ENCODE data around the gene LRFN3. TPM values are rescaled to one million over a fixed set of nuclear protein-coding genes. Genes with fewer than 3 reads are reported as not detected.
A peak's percentile ranks its signal among the peaks of the same experiment; 100 is the strongest.

The LRFN3 gene
- total and polyA plus RNA-seq, 4 donors, result 0.89 to 8.4 (median 2.1) TPM

DNA sequence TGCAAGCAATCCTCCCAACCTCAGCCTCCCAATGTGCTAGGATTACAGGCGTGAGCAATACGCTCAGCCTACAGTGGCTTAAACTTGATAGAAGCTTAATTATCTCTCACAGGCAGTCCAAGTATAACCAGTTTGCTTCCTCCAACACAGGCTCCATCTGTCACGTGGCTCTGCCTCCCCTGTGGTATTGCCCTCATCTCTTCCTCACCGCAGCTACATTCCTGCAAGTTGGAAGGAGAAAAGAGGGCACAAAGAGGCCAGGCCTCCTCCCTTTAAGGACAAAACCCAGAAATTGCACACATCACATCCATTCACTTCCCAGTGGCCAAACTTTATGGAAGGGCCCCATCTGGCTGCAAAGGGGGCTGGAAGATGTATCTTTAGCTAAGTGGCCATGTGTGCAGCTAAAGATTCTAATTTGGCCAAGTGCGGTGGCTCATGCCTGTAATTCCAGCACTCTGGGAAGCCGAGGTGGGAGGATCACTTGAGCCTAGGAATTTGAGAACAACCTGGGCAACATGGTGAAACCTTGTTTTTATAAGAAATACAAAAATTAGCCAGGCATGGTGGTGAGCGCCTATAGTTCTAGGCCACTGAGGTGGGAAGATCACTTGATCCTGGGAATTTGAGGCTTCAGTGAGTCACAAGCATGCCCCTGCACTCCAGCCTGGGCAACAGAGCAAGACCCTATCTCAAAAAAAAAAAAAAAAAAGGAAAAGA, 55.7 kb downstream of the LRFN3 start:
- H3K4me3 ChIP-seq (ENCODE audit: low read depth in 1 of 3, low read length in 3 of 3), result no peak overlapping the region
- H3K9me3 ChIP-seq (ENCODE audit: control insufficient read depth in 4 of 4, low read length in 3 of 4), result no peaks in the 10 kb centered on the region
- H3K36me3 ChIP-seq (ENCODE audit: control insufficient read depth in 4 of 4, insufficient read depth in 3 of 4, low read depth in 1 of 4, low read length in 3 of 4), result no peaks in the 10 kb centered on the region
- H3K9ac ChIP-seq (ENCODE audit: low read depth in 1 of 2, low read length in 2 of 2), result no peak overlapping the region
- H3K27ac ChIP-seq (ENCODE audit: low read depth in 1 of 2, low read length in 2 of 2), result no peak overlapping the region
- no peak for TF ChIP-seq HNF4A (conservative IDR thresholded peaks at IDR 0.05)
- TF ChIP-seq JUND (IDR thresholded peaks at IDR 0.05), result no peak
- no peak for TF ChIP-seq HNF4G (IDR thresholded peaks at IDR 0.05)
- TF ChIP-seq, protein P1, sequence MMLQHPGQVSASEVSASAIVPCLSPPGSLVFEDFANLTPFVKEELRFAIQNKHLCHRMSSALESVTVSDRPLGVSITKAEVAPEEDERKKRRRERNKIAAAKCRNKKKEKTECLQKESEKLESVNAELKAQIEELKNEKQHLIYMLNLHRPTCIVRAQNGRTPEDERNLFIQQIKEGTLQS (IDR thresholded peaks at IDR 0.05), result no peak
- no peak for TF ChIP-seq FOXA2 (IDR thresholded peaks at IDR 0.05)
- TF ChIP-seq GABPA (IDR thresholded peaks at IDR 0.05 in 1 of 2, conservative IDR thresholded peaks at IDR 0.05 in 1 of 2), result no peak
- TF ChIP-seq RAD21 (IDR thresholded peaks at IDR 0.05), result no peak
- no peaks in the 10 kb centered on the region for H3K27me3 ChIP-seq (ENCODE audit: control insufficient read depth in 4 of 4, insufficient read depth in 4 of 4, low read length in 3 of 4)
- 90% methylated on average over 7 of the region's 7 CpGs for WGBS
- DNase-seq (ENCODE audit: low spot score), result no peak
- peaks cover 10 to 18% (median 14%) of the 10 kb centered on the region in 4 donors for H3K4me1 ChIP-seq (ENCODE audit: control insufficient read depth in 4 of 4, insufficient read depth in 4 of 4, low read length in 3 of 4)

- H3K27ac ChIP-seq (ENCODE audit: low read depth in 1 of 2, low read length in 2 of 2), result no peak overlapping the region
- H3K9me3 ChIP-seq (ENCODE audit: control insufficient read depth in 4 of 4, low read length in 3 of 4), result no peaks in the 10 kb centered on the region
- no peak overlapping the region for H3K9ac ChIP-seq (ENCODE audit: low read depth in 1 of 2, low read length in 2 of 2)
- peaks cover 0 to 5% (median 2%) of the 10 kb centered on the region in 4 donors for H3K36me3 ChIP-seq (ENCODE audit: control insufficient read depth in 4 of 4, insufficient read depth in 3 of 4, low read depth in 1 of 4, low read length in 3 of 4)
- H3K4me1 ChIP-seq (ENCODE audit: control insufficient read depth in 4 of 4, insufficient read depth in 4 of 4, low read length in 3 of 4), result peaks cover 7 to 19% (median 14%) of the 10 kb centered on the region in 4 donors
- DNase-seq (ENCODE audit: low spot score), result no peak
- no peaks in the 10 kb centered on the region for H3K27me3 ChIP-seq (ENCODE audit: control insufficient read depth in 4 of 4, insufficient read depth in 4 of 4, low read length in 3 of 4)
- WGBS, result 94% methylated on average over 8 of the region's 8 CpGs
- TF ChIP-seq FOXA1 (IDR thresholded peaks at IDR 0.05) (no peak), NR2F2 (IDR thresholded peaks at IDR 0.05) (no peak), RAD21 (IDR thresholded peaks at IDR 0.05) (no peak), SP1 (IDR thresholded peaks at IDR 0.05) (no peak), TAF1 (conservative IDR thresholded peaks at IDR 0.05) (no peak), FOXA2 (IDR thresholded peaks at IDR 0.05) (no peak)
- TF ChIP-seq, protein P1 (IDR thresholded peaks at IDR 0.05), result no peak
- H3K4me3 ChIP-seq (ENCODE audit: low read depth in 1 of 3, low read length in 3 of 3), result no peak overlapping the region
Observed at GRCh38 chr19:35992907-35993765, 57.0 kb downstream of the LRFN3 start.

GRCh38 chr19:35993923-35994598, 57.9 kb downstream of the LRFN3 start:
- peak; percentile 40 for DNase-seq (ENCODE audit: low spot score)
- Histone ChIP-seq H3K4me3 (ENCODE audit: low read depth in 1 of 3, low read length in 3 of 3) (peak overlapping the region in 1 of 3 donors; percentile 83), H3K9me3 (ENCODE audit: control insufficient read depth in 4 of 4, low read length in 3 of 4) (no peaks in the 10 kb centered on the region), H3K27me3 (ENCODE audit: control insufficient read depth in 4 of 4, insufficient read depth in 4 of 4, low read length in 3 of 4) (no peaks in the 10 kb centered on the region), H3K27ac (ENCODE audit: low read depth in 1 of 2, low read length in 2 of 2) (no peak overlapping the region), H3K4me1 (ENCODE audit: control insufficient read depth in 4 of 4, insufficient read depth in 4 of 4, low read length in 3 of 4) (peaks cover 12 to 23% (median 18%) of the 10 kb centered on the region in 4 donors), H3K36me3 (ENCODE audit: control insufficient read depth in 4 of 4, insufficient read depth in 3 of 4, low read depth in 1 of 4, low read length in 3 of 4) (peaks cover 0 to 5% (median 2%) of the 10 kb centered on the region in 4 donors), H3K9ac (ENCODE audit: low read depth in 1 of 2, low read length in 2 of 2) (no peak overlapping the region)
- TF ChIP-seq HNF4A (conservative IDR thresholded peaks at IDR 0.05) (peak; percentile 64 to 69), HNF4G (IDR thresholded peaks at IDR 0.05) (no peak)
- TF ChIP-seq, protein P2, sequence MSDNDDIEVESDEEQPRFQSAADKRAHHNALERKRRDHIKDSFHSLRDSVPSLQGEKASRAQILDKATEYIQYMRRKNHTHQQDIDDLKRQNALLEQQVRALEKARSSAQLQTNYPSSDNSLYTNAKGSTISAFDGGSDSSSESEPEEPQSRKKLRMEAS (IDR thresholded peaks at IDR 0.05), result no peak
- 45% methylated on average over 49 of the region's 49 CpGs for WGBS

Small RNA genes within 50 kb of the gene (small RNA-seq; reads per million reads assigned to genes)
- not detected for gene AF038458.1

Other genes starting within 250 kb of the LRFN3 start
- gene ZBTB32, start 231.8 kb upstream of the LRFN3 start, total RNA-seq, result not detected
- under 1 TPM in 1 of 2 donors, not detected in 1; 0.47 TPM for gene ZBTB32, start 231.8 kb upstream of the LRFN3 start, polyA plus RNA-seq
- 10 to 100 TPM in 1 of 2 donors, 1 to 10 TPM in 1; 6.3 to 12.1 TPM for gene KMT2B, start 218.4 kb upstream of the LRFN3 start, total RNA-seq
- 10 to 100 TPM in 1 of 2 donors, 1 to 10 TPM in 1; 3.7 to 10.3 TPM for gene KMT2B, start 218.4 kb upstream of the LRFN3 start, polyA plus RNA-seq
- 10 to 100 TPM in 1 of 2 donors, 1 to 10 TPM in 1; 7.0 to 11.2 TPM for gene IGFLR1, start 193.9 kb upstream of the LRFN3 start, total RNA-seq
- 10 to 100 TPM; 51.1 to 59.7 TPM for gene IGFLR1, start 193.9 kb upstream of the LRFN3 start, polyA plus RNA-seq
- 10 to 100 TPM in 1 of 2 donors, 1 to 10 TPM in 1; 4.5 to 14.8 TPM for gene U2AF1L4, start 191.0 kb upstream of the LRFN3 start, total RNA-seq
- gene U2AF1L4, start 191.0 kb upstream of the LRFN3 start, polyA plus RNA-seq, result 10 to 100 TPM; 12.0 to 36.5 TPM
- gene PSENEN, start 190.7 kb upstream of the LRFN3 start, total RNA-seq, result 1 to 10 TPM; 7.4 to 7.7 TPM
- gene PSENEN, start 190.7 kb upstream of the LRFN3 start, polyA plus RNA-seq, result 10 to 100 TPM; 33.8 to 58.1 TPM
- 1 to 10 TPM; 2.6 to 7.0 TPM for gene LIN37, start 187.8 kb upstream of the LRFN3 start, total RNA-seq
- 1 to 10 TPM; 5.8 to 6.3 TPM for gene LIN37, start 187.8 kb upstream of the LRFN3 start, polyA plus RNA-seq
- 1 to 10 TPM; 2.7 to 4.4 TPM for gene HSPB6, start 179.3 kb upstream of the LRFN3 start, total RNA-seq
- gene HSPB6, start 179.3 kb upstream of the LRFN3 start, polyA plus RNA-seq, result 10 to 100 TPM in 1 of 2 donors, 1 to 10 TPM in 1; 6.9 to 17.7 TPM
- gene PROSER3, start 178.2 kb upstream of the LRFN3 start, total RNA-seq, result 1 to 10 TPM; 2.1 to 4.5 TPM
- gene PROSER3, start 178.2 kb upstream of the LRFN3 start, polyA plus RNA-seq, result 1 to 10 TPM; 2.4 to 3.1 TPM
- gene ARHGAP33, start 160.8 kb upstream of the LRFN3 start, total RNA-seq, result 10 to 100 TPM in 1 of 2 donors, 1 to 10 TPM in 1; 2.0 to 10.1 TPM
- 1 to 10 TPM in 1 of 2 donors, under 1 TPM in 1; 0.85 to 1.6 TPM for gene ARHGAP33, start 160.8 kb upstream of the LRFN3 start, polyA plus RNA-seq
- gene PRODH2, start 123.5 kb upstream of the LRFN3 start, total RNA-seq, result 100 to 1,000 TPM in 1 of 2 donors, 10 to 100 TPM in 1; 56.4 to 116 TPM
- 100 to 1,000 TPM; 112 to 156 TPM for gene PRODH2, start 123.5 kb upstream of the LRFN3 start, polyA plus RNA-seq
- gene NPHS1, start 83.9 kb upstream of the LRFN3 start, total RNA-seq, result under 1 TPM in 1 of 2 donors, not detected in 1; under 0.01 TPM
- gene NPHS1, start 83.9 kb upstream of the LRFN3 start, polyA plus RNA-seq, result not detected
- not detected for gene KIRREL2, start 79.5 kb upstream of the LRFN3 start, total RNA-seq
- not detected for gene KIRREL2, start 79.5 kb upstream of the LRFN3 start, polyA plus RNA-seq
- gene APLP1, start 67.8 kb upstream of the LRFN3 start, total RNA-seq, result under 1 TPM in 1 of 2 donors, not detected in 1; 0.08 TPM
- gene APLP1, start 67.8 kb upstream of the LRFN3 start, polyA plus RNA-seq, result under 1 TPM; 0.16 to 0.51 TPM
- gene NFKBID, start 35.8 kb upstream of the LRFN3 start, total RNA-seq, result 1 to 10 TPM; 1.3 to 2.4 TPM
- 1 to 10 TPM in 1 of 2 donors, under 1 TPM in 1; 0.66 to 1.2 TPM for gene NFKBID, start 35.8 kb upstream of the LRFN3 start, polyA plus RNA-seq
- gene HCST, start 33.8 kb upstream of the LRFN3 start, total RNA-seq, result 1 to 10 TPM; 2.0 to 3.1 TPM
- 10 to 100 TPM in 1 of 2 donors, 1 to 10 TPM in 1; 4.6 to 13.3 TPM for gene HCST, start 33.8 kb upstream of the LRFN3 start, polyA plus RNA-seq
- gene TYROBP, start 28.1 kb upstream of the LRFN3 start, total RNA-seq, result 10 to 100 TPM; 26.8 to 37.6 TPM
- gene TYROBP, start 28.1 kb upstream of the LRFN3 start, polyA plus RNA-seq, result 10 to 100 TPM; 43.8 to 89.6 TPM
- gene SDHAF1, start 58.8 kb downstream of the LRFN3 start, total RNA-seq, result 10 to 100 TPM in 1 of 2 donors, 1 to 10 TPM in 1; 8.4 to 28.4 TPM
- 10 to 100 TPM; 16.0 to 21.7 TPM for gene SDHAF1, start 58.8 kb downstream of the LRFN3 start, polyA plus RNA-seq
- 1 to 10 TPM; 1.8 to 4.4 TPM for gene SYNE4, start 72.4 kb downstream of the LRFN3 start, total RNA-seq
- 1 to 10 TPM; 4.3 to 5.7 TPM for gene SYNE4, start 72.4 kb downstream of the LRFN3 start, polyA plus RNA-seq
- 1 to 10 TPM; 6.3 to 8.3 TPM for gene ALKBH6, start 77.8 kb downstream of the LRFN3 start, total RNA-seq
- 10 to 100 TPM in 1 of 2 donors, 1 to 10 TPM in 1; 9.3 to 11.8 TPM for gene ALKBH6, start 77.8 kb downstream of the LRFN3 start, polyA plus RNA-seq
- 1 to 10 TPM in 1 of 2 donors, under 1 TPM in 1; 0.59 to 1.5 TPM for gene CLIP3, start 96.5 kb downstream of the LRFN3 start, total RNA-seq
- gene CLIP3, start 96.5 kb downstream of the LRFN3 start, polyA plus RNA-seq, result under 1 TPM; 0.78 to 0.82 TPM
- gene THAP8, start 117.9 kb downstream of the LRFN3 start, total RNA-seq, result 1 to 10 TPM; 1.8 to 2.3 TPM
- gene THAP8, start 117.9 kb downstream of the LRFN3 start, polyA plus RNA-seq, result 1 to 10 TPM; 4.2 to 4.4 TPM
- gene WDR62, start 118.5 kb downstream of the LRFN3 start, total RNA-seq, result 1 to 10 TPM in 1 of 2 donors, under 1 TPM in 1; 0.59 to 6.6 TPM
- under 1 TPM; 0.26 to 0.83 TPM for gene WDR62, start 118.5 kb downstream of the LRFN3 start, polyA plus RNA-seq
- gene OVOL3, start 174.8 kb downstream of the LRFN3 start, total RNA-seq, result not detected
- gene OVOL3, start 174.8 kb downstream of the LRFN3 start, polyA plus RNA-seq, result not detected
- 10 to 100 TPM; 11.4 to 82.1 TPM for gene POLR2I, start 178.5 kb downstream of the LRFN3 start, total RNA-seq
- gene POLR2I, start 178.5 kb downstream of the LRFN3 start, polyA plus RNA-seq, result 100 to 1,000 TPM in 1 of 2 donors, 10 to 100 TPM in 1; 40.2 to 110 TPM
- gene TBCB, start 179.1 kb downstream of the LRFN3 start, total RNA-seq, result 10 to 100 TPM; 29.8 to 43.2 TPM
- gene TBCB, start 179.1 kb downstream of the LRFN3 start, polyA plus RNA-seq, result 10 to 100 TPM; 36.4 to 61.3 TPM
- gene CAPNS1, start 203.7 kb downstream of the LRFN3 start, total RNA-seq, result 100 to 1,000 TPM in 1 of 2 donors, 10 to 100 TPM in 1; 79.5 to 119 TPM
- 100 to 1,000 TPM in 1 of 2 donors, 10 to 100 TPM in 1; 87.2 to 280 TPM for gene CAPNS1, start 203.7 kb downstream of the LRFN3 start, polyA plus RNA-seq
- under 1 TPM; 0.17 to 0.33 TPM for gene COX7A1, start 216.1 kb downstream of the LRFN3 start, total RNA-seq
- 10 to 100 TPM in 1 of 2 donors, 1 to 10 TPM in 1; 2.3 to 11.4 TPM for gene COX7A1, start 216.1 kb downstream of the LRFN3 start, polyA plus RNA-seq

Measured in liver (tissue), 10 donors.